SU-DHL-6 (cell line): ENCODE measurements around the gene EEF2K.

ENCODE experiments used
- H2AFZ ChIP-seq: fragments of 200-600 bp; sonication (generic); 2 replicates; pipeline ENCODE4 v1.6.1; 2014; ENCODE audit warnings: low read depth, mild to moderate bottlenecking, moderate library complexity, mixed read lengths, antibody characterized with exemption, low read length; ENCODE audit not compliant: severe bottlenecking
- H3F3A ChIP-seq: fragments of 200-600 bp; shearing (Covaris generic); 2 replicates; pipeline ENCODE4 v1.6.0; 2016; ENCODE audit warnings: antibody characterized with exemption, mild to moderate bottlenecking; ENCODE audit not compliant: insufficient read depth
- H3K27ac ChIP-seq: fragments of 200-600 bp; sonication (generic); 2 replicates; pipeline ENCODE4 v1.5.1; 2016; ENCODE audit warnings: low read depth, mild to moderate bottlenecking, low read length, moderate library complexity, mixed read lengths
- H3K27me3 ChIP-seq: fragments of 200-600 bp; sonication (generic), shearing (Covaris generic); 2 replicates; pipeline ENCODE4 v1.6.0; 2014; ENCODE audit warnings: mild to moderate bottlenecking, low read length
- H3K36me3 ChIP-seq: fragments of 200-600 bp; sonication (generic); 2 replicates; pipeline ENCODE4 v1.6.1; 2014; ENCODE audit warnings: mild to moderate bottlenecking, low read length, mixed read lengths
- H3K4me2 ChIP-seq: fragments of 300-600, 200-600 bp; shearing (Covaris generic), sonication (generic); 2 replicates; pipeline ENCODE4 v1.6.0; 2014; ENCODE audit warnings: low read length, low read depth, mild to moderate bottlenecking; ENCODE audit not compliant: poor library complexity, severe bottlenecking
- H3K4me3 ChIP-seq: fragments of 200-600 bp; sonication (generic); 2 replicates; pipeline ENCODE4 v1.5.1; 2014; ENCODE audit warnings: antibody characterized with exemption, low read length, mild to moderate bottlenecking, mixed read lengths; ENCODE audit not compliant: insufficient read depth, poor library complexity, severe bottlenecking
- H3K79me2 ChIP-seq: fragments of 200-600 bp; sonication (generic); 2 replicates; pipeline ENCODE4 v1.6.1; 2014; ENCODE audit warnings: mild to moderate bottlenecking, low read length, moderate library complexity; ENCODE audit not compliant: insufficient read depth
- H3K9ac ChIP-seq: fragments of 200-600 bp; sonication (generic); 2 replicates; pipeline ENCODE4 v1.7.0; 2014; ENCODE audit warnings: mild to moderate bottlenecking, low read length
- H3K9me2 ChIP-seq: fragments of 200-600 bp; sonication (generic); replicated peaks from 2 replicates; pipeline ENCODE4 v1.6.1; 2014; ENCODE audit warnings: low read length; ENCODE audit not compliant: insufficient read depth
- H3K9me3 ChIP-seq: fragments of 200-600 bp; sonication (generic); 2 replicates; pipeline ENCODE4 v1.6.1; 2014; ENCODE audit warnings: low read length, mixed read lengths; ENCODE audit not compliant: insufficient read depth
- H4K20me1 ChIP-seq: fragments of 200-600 bp; sonication (generic); 2 replicates; pipeline ENCODE4 v1.6.1; 2014; ENCODE audit warnings: low read depth, mild to moderate bottlenecking, antibody characterized with exemption, low read length, moderate library complexity, mixed read lengths
- CTCF ChIP-seq: fragments of 200-600 bp; sonication (generic); IDR thresholded peaks from one replicate; pipeline ENCODE4 v1.5.1; 2017; ENCODE audit warnings: antibody characterized with exemption, mild to moderate bottlenecking, low read length, moderate library complexity; ENCODE audit not compliant: insufficient read depth, poor library complexity, severe bottlenecking
- EZH2phosphoT487 ChIP-seq: fragments of 200-600 bp; sonication (generic), shearing (Covaris generic); conservative IDR thresholded peaks from 2 replicates; pipeline ENCODE4 v1.6.1; 2018; ENCODE audit warnings: mild to moderate bottlenecking, antibody characterized with exemption, low read length, moderate library complexity, mixed read lengths

The EEF2K gene

GRCh38 chr16:22325598-22326368 lies 119.7 kb downstream of the EEF2K start:
- no peak overlapping the region for H3K9ac ChIP-seq
- no peaks in the 10 kb centered on the region; the same call in 1 of the 2 replicates for H3K79me2 ChIP-seq
- H3K9me3 ChIP-seq: no peaks in the 10 kb centered on the region
- H3F3A ChIP-seq: no peaks in the 10 kb centered on the region
- H3K27ac ChIP-seq: no peak overlapping the region
- TF ChIP-seq CTCF: no peak
- no peak for TF ChIP-seq EZH2phosphoT487
- no peak overlapping the region for H2AFZ ChIP-seq
- no peaks in the 10 kb centered on the region for H3K36me3 ChIP-seq
- H3K27me3 ChIP-seq: no peaks in the 10 kb centered on the region
- no peak overlapping the region for H3K4me2 ChIP-seq
- H3K9me2 ChIP-seq: no peaks in the 10 kb centered on the region
- H3K4me3 ChIP-seq: no peak overlapping the region
- H4K20me1 ChIP-seq: no peaks in the 10 kb centered on the region

- Histone ChIP-seq H3F3A (no peaks in the 10 kb centered on the region), H3K79me2 (no peaks in the 10 kb centered on the region; the same call in 1 of the 2 replicates), H3K27ac (no peak overlapping the region), H3K9me3 (no peaks in the 10 kb centered on the region), H2AFZ (no peak overlapping the region), H4K20me1 (no peaks in the 10 kb centered on the region), H3K36me3 (no peaks in the 10 kb centered on the region), H3K9ac (no peak overlapping the region), H3K4me2 (no peak overlapping the region), H3K27me3 (no peaks in the 10 kb centered on the region), H3K9me2 (no peaks in the 10 kb centered on the region), H3K4me3 (no peak overlapping the region)
- no peak for TF ChIP-seq CTCF
- no peak for TF ChIP-seq EZH2phosphoT487
Observed at GRCh38 chr16:22326369-22326652, 120.2 kb downstream of the EEF2K start.

GRCh38 chr16:22326771-22327445 lies 120.8 kb downstream of the EEF2K start:
- H3K36me3 ChIP-seq: no peaks in the 10 kb centered on the region
- H3K27me3 ChIP-seq: no peaks in the 10 kb centered on the region
- no peak overlapping the region for H3K4me2 ChIP-seq
- no peak overlapping the region for H3K27ac ChIP-seq
- H2AFZ ChIP-seq: no peak overlapping the region
- no peak overlapping the region for H3K9ac ChIP-seq
- H3K4me3 ChIP-seq: no peak overlapping the region
- H4K20me1 ChIP-seq: no peaks in the 10 kb centered on the region
- no peak for TF ChIP-seq EZH2phosphoT487
- no peak for TF ChIP-seq CTCF
- H3K79me2 ChIP-seq: no peaks in the 10 kb centered on the region; the same call in 1 of the 2 replicates
- H3K9me2 ChIP-seq: no peaks in the 10 kb centered on the region
- no peaks in the 10 kb centered on the region for H3F3A ChIP-seq
- no peaks in the 10 kb centered on the region for H3K9me3 ChIP-seq
